ENCODE data around the gene CCL13.

DNA sequence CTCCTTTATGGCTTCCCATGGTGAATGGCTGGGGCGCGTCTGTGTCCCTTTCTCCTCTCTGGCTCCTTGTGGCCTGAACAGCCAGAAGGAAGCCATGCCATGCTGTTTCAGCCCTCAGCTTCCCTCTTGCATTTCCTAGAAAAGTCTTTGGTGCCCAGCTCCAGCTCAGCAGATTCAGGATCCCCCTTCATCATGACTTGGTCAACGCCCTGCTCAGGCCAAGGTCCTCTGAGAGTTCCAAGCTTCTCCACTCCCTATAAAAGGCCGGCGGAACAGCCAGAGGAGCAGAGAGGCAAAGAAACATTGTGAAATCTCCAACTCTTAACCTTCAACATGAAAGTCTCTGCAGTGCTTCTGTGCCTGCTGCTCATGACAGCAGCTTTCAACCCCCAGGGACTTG, at the start of gene CCL13:
- TF ChIP-seq GATA3 (IDR thresholded peaks at IDR 0.05; ENCODE audit: low read depth, low read length) = no peak
- no peak for TF ChIP-seq GATA2 (IDR thresholded peaks at IDR 0.05; ENCODE audit: low read depth, low read length)

All from SH-SY5Y (cell line).